HG03103 (cell line): ENCODE measurements around the gene DTWD2.

Source experiments
- ATAC-seq: cut with Tn5 transposase; IDR thresholded peaks from one replicate; pipeline ENCODE4 v1.9.1; 2021; ENCODE audit warnings: low read depth; ENCODE audit not compliant: unreplicated experiment

The DTWD2 gene

DNA sequence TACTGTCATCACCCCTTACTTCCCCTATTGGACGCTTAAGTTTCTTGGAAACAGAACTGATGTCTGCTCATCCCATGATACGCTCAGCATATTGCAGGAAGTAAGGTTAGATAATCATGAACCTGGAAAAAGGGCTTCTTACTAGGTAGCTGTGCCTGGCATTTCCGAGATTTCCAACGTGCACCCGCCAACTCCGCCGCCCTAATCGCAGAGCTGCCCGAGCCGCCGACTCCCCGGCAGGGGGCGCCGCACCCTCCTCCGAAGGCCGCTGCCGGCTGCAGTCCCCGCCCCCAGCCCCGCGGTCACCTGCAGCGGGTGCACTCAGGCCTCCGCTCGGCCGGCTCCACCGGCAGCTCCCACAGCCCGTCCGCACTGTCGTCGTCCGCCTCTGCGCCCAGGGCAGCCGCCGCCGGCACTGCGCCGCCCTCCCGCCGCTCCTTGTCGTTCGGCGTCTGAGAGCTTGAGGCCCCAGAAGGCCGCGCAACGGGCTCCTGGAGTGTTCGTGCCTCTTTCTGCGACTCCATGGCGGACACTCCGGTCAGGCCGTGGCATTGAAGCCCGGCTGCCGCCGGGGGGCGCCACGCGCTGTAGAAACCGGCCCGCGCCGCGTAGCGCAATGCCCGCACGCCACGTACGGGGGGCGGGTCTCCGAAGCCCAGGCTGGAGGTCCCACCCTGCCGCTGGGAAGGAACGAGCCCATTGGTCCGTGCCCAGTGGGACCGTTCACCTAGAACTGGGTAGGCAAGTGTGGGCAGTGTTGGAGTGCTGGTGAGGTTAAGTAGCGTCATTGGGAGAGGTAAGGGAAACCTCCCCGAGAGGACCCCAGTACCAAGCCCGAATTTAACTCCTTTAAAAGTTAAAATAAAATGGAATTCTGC lies at the start of gene DTWD2:
Gene DTWD2, minus strand, starts transcription at position 560 of the 878 bp plus-strand sequence. Its CDS starts 36 bp downstream, at position 524.
- peak; percentile 91 for ATAC-seq

- ATAC-seq: no peak
Observed at GRCh38 chr5:119037496-119038215, 49.3 kb upstream of the DTWD2 start.

DNA sequence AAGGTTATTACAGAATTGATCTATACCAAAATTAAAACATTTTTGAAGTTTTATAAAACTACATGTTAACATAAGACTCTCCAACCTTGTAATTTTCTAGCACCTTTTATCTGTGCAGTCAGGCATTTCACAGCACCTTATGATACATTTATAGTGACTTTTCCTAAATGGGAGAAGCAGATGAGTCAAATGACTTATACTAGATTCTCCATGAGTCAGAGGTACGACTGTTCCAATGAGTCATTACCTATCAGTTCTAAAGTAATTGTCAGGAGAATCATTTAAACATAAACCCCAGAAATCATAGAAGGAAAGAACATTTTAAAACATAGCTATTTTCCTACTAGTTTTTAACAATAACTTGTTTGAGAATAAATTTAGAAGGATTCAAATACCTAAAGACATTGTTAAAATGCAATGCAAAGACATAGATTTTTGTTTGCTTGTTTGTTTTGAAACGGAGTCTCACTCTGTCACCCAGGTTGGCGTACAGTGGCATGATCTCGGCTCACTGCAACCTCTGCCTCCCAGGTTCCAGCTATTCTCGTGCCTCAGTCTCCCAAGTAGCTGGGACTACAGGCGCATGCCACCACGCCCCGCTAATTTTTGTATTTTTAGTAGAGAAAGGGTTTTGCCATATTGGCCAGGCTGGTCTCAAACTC lies 47.9 kb upstream of the DTWD2 start:
- ATAC-seq: no peak

DNA sequence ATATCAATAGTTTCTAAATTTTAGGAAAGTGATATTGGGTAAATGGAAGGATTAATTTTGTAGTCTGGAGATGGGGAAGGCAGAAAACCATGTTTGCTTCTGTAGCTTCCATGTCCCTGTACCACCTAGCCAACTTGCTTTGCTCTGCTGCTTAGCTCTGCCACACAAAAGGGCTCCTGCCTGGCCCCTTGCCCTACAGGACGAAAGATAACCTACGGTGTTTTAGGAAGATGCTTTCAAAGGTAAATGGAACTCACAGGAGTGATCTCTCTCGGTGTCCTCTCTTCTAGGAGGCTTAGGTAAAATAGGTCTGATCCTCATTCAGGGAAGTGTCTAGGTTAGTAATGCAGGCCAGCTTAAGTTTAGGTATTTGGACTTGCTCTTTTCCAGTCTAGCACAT lies 44.8 kb upstream of the DTWD2 start:
- no peak for ATAC-seq

GRCh38 chr5:119032656-119033055 lies 44.3 kb upstream of the DTWD2 start:
- peak; percentile 46 for ATAC-seq

DNA sequence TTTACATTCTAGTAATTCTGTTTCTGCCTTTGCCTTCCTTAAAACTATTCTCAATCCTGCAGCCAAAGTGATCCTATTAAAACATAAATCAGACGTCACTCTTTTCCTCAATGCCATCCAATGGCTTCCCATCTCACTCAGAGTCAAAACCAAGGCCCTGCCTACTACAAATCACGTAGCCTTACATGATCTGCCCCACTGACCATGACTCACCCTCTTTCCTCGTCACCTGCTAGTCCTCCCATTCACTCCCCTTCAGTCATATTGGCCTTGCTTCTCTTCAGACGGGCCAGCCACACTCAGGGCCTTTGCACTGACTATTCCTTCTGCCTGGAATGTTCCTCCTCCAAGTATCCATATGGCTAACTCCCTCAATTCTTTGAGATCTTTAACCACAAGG lies 43.6 kb upstream of the DTWD2 start:
- peak; percentile 41 for ATAC-seq

DNA sequence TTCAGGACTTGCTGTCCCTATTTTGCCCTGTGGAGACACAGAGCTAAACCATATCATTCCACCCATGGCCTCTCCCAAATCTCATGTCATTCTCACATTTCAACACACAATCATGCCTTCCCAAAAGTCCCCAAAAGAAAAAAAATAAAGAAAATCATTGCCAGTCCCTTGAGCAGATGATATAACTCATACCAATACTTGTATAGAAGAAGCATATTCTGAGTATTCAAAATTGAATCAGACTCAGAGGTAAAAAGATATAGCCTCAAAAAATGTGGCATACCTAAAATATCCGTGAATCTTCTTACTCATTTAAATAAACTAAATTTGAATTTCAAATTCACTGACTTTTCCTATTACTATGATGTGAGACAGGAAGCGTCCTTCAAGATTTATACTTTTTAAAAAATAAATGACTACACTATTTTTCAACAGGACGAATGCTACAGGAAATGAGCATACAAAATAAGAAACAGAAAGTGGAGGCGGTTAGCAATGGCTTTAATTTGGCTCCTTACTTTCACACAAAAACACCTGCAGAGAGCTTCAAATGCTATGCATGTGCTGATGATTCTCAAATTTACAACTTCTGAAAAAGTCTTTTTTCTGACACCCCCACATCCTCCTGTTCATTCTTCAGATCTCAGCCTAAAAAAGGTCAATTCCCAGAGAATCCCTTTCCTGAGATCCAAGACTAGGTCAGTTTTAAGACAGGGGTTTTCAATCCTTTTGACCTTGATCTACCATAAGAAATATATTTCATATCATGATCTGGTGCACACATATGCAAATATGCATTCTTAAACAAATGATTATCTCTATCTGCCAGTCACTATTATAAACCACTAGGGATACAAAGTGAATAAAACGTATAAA lies 42.9 kb upstream of the DTWD2 start:
- ATAC-seq: peak; percentile 62

GRCh38 chr5:119028575-119028974 lies 40.2 kb upstream of the DTWD2 start:
- ATAC-seq: no peak

- no peak for ATAC-seq
Observed at GRCh38 chr5:119022773-119023172, 34.4 kb upstream of the DTWD2 start.

DNA sequence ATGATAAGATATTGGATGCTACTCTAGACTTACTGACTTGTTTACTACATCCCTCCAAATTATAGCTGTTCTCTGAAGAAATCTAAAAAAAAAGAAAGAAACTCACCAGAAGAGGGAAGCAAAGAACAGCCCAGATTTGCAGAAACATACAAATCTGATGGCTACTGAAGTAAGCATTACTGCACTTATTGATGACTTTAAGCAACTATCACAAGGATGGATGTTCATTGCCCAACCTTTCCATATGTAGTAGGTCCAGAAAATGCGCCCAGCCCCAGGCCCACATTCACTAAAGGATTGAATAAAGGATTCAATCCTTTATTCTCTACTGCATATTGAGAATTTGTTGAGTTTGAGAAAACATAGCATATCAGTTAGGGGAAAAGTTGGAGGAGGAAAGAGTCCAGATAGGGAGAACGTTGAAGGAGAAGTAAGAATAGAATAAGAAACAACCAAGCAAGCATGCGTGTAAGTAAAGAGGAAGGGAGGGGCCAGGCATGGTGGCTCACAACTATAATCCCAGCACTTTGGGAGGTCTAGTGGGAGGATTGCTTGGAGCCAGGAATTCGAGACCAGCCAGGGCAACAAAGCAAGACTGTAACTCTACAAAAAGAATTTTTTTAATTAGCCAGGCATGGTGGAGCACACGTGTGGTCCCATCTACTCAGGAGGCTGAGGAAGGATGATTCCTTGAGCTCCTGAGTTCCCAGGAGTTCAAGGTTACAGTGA lies 33.8 kb upstream of the DTWD2 start:
- ATAC-seq: peak; percentile 61

GRCh38 chr5:119021149-119021732 lies 32.9 kb upstream of the DTWD2 start:
- ATAC-seq: no peak

- ATAC-seq: no peak
Observed at GRCh38 chr5:119019949-119020348, 31.6 kb upstream of the DTWD2 start.

- no peak for ATAC-seq
Observed at GRCh38 chr5:119019501-119019900, 31.2 kb upstream of the DTWD2 start.

DNA sequence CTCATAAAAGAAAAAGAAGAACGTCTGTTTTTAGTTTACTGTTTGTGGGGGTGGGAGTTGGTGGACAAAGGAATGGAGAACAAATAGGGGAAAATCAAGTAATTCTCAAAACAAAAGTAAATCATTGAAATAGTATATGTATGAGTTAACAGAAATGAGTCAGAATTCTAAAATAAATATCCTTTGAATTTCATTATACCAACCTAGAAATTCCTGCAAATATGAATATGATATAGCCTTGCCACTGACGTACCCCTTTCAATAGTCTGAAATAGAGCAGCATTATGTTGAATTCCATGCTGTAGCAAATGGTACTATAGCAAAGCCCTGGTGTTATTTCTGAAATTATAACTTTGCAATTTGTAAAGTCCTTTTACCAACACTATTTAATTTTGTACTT lies 29.6 kb upstream of the DTWD2 start:
- ATAC-seq: no peak

- peak; percentile 60 for ATAC-seq
Observed at GRCh38 chr5:119016125-119016774, 27.9 kb upstream of the DTWD2 start.

DNA sequence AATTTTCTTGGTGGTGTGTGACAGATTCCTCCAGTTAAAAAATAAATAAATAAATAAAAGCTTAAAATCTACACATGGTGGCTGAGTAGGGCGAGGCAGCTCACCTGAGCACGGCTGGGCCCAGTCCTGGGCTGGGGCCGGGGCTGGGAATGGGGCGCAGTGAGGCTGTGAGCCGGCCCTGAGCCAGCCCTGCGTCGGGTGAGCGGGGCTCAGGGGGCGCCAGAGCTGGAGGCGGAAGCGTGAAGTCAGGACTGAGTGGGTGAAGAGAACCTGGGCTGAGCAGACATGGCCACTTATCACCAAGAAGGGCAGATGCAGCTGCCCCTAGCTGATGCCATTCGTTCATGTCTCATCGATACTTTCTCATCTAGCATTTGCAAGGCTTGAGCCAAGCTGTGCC lies 22.8 kb upstream of the DTWD2 start:
- no peak for ATAC-seq

GRCh38 chr5:119010206-119010605 lies 21.9 kb upstream of the DTWD2 start:
- ATAC-seq: no peak

GRCh38 chr5:119009131-119009530 lies 20.8 kb upstream of the DTWD2 start:
- no peak for ATAC-seq

- no peak for ATAC-seq
Observed at GRCh38 chr5:118999696-119000095, 11.3 kb upstream of the DTWD2 start.
